Hepatic stellate cell (primary cell): ENCODE results near the gene GRK5.
A peak's percentile ranks its signal among the peaks of the same experiment; 100 is the strongest.
"Not testable (repeated sequence)": the region's sequence is repeated elsewhere in the genome, so short reads cannot be mapped to it uniquely, and the experiment has no call there.

Experiments
- DNase-seq: peaks from one replicate; pipeline ENCODE4 v3.0.0; 2011; ENCODE audit warnings: low spot score

The GRK5 gene

DNA sequence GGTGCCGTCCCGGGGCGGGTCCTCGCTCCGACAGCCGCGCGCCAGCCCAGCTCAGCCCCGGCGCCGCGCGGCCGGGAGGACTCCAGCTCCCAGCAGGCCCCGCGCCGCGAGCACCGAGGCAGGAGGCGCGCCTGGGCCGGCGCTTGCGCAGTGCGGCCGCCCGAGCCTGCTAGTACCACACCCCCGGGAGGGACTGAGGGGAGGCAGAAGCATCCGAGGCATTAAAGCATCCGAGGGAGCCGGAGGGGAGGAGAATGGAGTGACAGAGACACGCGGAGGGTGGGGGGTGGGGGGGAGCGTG lies at the start of gene GRK5:
GRK5 (plus strand) TSS at position 206 of the 301 bp plus-strand sequence. CDS start 347 bp downstream, outside the sequence.
- peak; percentile 98 for DNase-seq

DNA sequence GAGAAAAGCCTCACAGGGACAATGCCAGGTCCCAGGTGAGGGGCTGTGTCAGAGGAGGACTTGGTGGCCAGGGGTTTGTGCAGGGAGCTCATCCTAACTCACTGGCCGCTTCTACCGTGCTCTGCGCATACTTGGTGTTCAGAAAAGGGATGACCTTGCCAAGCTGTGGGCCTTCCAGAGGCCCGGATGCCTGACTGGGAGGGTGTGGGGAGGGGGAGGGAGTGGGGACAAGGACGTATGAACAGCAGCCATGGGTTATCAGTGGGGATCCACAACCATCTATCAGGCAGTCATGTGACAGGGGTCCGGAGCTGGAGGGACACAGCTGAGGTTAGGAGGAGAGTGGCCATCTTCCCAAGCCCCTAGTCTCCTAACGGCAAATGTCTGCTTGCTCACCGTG lies 48.0 kb upstream of the GRK5 start:
- DNase-seq = no peak

DNA sequence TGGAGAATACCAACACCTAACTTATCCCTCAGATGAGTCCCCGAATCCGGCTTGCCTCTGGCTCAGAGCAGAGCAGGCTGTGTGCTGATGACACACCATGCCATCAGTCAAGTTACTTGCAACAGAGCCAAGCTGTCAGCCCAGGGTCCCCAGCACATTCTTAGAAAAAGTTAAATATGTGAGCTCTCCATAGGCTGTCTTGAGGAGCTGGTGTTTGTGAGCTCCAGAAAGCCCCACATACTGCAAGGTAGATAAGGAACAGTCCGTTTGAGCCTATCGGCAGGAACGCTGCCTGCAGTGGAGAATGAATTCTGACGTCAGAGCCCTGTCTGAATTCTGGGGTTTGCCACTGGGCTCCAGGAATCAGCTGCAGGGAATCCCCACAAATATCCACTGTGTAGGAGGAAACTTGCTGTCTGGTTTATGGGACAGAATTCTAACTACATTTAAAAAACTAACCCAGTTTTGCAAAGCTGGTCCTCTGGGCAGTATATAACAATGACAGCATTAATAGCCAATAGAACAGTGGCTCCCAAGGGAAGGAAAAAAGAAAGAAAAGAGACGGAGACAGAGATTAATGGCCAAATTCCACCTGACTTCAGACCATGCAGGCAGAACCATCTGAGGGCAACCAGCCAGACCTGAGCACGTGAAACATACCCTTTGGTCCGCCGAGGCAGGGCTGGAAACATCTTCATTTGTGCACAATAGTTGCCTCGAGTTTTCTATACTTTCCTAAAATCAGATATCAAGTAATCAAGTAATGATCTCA lies 45.5 kb upstream of the GRK5 start:
- peak; percentile 41 for DNase-seq

DNA sequence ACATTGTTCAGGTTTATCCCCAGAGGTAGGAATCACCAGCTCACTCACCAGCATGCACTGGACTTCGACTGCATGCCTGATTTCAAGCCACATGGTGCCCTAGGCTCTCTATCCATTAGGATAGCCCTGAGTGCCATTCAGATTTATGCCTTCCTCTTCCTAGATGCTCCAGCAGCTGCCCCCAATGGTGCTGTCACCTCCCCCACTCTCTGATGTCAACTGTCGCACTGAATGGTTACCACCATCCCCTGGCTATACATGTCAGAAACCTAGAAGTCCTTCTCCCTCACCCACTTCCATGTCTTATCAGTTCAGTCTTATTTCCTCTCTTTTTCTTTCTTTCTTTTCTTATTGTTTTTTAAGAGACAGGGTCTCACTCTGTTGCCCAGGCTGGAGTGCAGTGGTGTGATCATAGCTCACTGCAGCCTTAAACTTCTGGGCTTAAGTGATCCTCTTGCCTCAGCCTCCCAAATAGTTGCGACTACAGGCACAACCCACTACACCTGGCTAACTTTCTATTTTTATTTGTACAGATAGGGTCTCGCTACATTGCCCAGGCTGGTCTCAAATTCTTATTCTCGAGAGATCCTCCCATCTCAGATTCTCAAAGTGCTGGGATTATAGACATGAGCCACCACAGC lies 44.8 kb upstream of the GRK5 start:
- no peak for DNase-seq

DNA sequence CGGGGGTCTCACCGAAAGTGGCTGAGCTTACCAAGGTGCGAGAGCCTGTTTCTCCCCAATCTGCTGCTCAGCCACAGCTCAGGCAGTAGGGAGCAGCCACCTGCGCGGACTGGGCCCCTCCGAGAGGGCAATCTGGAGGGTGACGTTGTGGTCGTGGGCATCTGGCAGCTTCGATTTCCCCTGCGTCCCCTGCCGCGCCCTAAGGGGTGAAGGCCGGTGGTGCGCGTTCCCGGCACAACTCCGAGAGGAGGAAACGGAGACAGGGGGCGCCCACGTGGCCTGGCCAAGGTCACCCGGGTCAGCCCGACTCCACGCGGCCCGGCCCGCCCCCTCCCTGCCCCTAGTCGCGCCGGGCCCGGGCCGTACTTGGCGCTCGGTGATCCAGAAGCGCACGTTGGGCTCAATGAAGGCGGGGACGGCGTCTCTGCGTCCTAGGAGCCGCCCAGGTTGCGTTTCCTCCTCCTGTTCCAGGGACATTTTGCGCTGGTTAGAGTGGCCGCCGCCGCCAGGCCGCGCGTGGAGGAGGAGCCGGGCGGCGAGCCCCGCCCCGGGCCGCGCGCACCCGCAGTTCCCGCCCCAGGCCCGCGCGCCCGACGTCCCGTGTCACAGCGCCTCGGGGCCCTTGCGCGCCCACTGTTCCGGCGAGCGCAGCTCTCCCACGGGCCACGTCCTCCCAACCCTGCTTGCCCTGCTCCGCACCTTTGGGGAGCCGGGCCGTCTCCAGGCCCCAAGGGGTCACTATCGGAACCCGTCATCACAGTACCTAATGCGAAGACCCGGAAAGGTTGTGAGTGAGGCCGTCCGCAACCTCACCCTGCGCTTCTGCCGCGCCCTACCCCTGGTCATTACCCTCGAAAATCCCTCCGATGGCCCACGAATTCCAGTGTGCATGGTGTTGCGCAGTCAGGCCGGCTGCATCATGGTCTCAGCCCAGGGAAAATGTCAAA lies 41.9 kb upstream of the GRK5 start, which contains the start of gene SFXN4:
SFXN4 (minus strand) TSS at position 544 of the 947 bp plus-strand sequence; CDS start at position 477, 67 bp downstream.
- DNase-seq = peak; percentile 72

DNA sequence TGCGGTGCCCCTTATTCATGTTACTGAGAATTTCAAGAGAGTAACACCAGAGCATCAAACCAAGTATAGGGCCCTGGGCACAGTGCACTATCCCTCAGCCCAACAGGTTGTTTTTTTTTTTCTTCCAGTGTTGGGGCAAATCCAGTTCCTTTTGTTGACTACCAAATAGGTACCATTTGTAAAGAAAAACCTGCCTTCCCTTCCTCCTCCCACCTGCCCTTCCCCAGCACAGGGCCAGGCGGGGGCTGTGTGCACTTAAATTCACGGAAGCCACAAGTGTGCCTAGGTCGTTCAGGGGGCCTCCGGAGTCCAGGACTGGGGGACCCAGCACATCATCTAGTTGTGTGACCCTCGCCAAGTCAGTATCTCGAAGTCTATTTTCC lies 41.3 kb upstream of the GRK5 start:
- DNase-seq = no peak

DNA sequence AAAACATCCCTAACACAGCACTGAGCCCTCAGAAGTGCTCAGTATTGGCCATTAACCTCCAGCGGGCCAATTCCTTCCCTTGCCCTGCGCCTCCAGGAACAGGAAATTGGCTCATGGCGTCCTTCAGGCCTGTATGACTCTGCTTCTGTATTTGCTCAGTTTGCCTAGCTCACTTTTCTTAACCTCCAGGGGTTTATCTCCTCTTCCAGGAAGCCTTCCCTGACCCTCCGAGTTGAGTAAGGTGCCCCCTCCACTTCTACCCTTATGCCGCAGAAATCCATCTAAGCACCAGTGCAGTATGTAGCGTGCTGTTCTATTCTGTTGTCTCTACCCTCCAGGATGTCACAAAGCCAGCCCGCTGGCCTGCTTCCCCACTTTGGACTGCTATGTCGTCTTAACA lies 40.8 kb upstream of the GRK5 start:
- DNase-seq = no peak

DNA sequence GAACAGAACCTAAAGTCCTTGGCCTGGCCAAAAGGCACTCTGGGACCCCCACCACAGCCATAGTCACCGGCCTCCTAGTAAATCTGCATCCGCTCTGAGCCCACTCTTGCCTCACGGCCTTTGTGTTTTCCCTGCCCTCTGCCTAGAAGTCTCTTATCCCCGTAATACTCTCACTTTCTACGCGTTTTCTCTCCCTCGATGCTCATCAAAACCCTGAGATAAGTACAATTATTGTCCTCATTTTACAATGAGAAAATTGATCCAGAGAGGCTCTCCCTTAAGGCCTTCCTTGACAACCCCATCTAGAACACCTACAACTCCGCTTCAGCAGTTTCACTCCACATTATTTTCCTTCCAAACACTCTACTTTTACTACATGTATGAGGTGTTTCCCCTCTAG lies 40.3 kb upstream of the GRK5 start:
- no peak for DNase-seq

DNA sequence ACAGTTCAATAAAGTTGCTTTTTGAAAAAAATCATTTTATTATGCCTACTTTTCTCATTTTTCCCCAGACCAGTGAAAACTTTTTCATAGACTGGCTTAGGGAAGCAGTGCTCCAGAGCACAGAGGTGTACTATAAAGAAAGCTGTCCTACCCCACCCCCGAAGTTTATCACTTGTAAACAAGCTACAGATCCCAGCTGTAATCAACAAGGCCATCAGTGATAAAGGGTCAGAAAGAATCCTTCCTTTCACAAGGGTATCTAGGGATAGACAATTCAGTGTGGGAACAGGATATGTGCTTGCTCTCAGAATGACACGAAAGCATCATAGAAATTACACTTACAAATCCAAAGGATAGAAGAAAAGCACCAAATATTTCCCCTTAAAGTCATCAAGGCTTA lies 33.3 kb upstream of the GRK5 start:
- DNase-seq = no peak

DNA sequence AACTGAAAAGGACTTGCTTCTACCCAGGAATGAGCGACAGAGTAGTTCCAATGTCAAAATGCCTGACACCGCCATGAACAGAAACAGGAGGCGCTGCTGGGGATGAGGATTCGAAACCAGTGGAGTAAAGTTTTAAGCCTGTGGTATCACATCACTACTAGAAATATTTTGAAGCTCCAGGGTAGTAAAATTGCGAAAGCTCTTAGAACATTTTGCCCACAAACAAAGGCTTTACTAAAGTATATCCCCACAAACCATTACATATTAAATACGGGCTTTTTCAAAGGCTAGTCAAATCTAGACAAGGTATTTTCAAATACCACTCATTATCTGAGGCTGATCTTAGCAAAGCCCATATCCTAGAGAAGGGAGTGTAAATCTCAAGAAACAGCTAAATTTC lies 31.2 kb upstream of the GRK5 start:
- no peak for DNase-seq

DNA sequence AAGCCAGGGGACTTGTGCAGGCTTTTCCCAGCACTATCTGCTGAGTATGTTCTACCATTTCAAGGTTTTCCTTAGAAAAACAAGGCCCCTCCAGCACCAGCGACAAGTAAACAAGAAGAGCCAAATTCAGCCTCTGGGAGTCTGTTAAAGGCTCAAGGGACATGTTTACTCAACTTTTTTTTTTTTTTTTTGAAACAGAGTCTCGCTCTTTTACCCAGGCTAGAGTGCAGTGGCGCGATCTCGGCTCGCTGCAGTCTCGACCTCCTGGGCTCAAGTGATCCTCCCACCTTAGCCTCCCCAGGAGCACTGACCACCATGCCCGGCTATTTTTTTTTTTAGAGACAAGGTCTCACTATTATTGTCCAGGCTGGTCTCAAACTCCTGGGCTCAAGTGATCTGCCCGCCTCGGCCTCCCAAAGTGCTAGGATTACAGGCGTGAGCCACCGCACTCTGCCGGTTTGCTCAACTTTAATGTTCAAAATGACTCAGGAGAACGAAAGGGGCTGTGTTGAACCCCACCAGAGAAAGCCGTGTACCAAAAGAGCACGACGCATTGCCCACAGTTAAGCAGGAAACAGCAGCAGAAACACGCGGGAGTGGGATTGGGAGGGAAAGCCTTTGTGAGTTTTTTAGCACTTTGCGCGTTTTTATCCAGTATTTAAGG lies 29.5 kb upstream of the GRK5 start:
- no peak for DNase-seq

DNA sequence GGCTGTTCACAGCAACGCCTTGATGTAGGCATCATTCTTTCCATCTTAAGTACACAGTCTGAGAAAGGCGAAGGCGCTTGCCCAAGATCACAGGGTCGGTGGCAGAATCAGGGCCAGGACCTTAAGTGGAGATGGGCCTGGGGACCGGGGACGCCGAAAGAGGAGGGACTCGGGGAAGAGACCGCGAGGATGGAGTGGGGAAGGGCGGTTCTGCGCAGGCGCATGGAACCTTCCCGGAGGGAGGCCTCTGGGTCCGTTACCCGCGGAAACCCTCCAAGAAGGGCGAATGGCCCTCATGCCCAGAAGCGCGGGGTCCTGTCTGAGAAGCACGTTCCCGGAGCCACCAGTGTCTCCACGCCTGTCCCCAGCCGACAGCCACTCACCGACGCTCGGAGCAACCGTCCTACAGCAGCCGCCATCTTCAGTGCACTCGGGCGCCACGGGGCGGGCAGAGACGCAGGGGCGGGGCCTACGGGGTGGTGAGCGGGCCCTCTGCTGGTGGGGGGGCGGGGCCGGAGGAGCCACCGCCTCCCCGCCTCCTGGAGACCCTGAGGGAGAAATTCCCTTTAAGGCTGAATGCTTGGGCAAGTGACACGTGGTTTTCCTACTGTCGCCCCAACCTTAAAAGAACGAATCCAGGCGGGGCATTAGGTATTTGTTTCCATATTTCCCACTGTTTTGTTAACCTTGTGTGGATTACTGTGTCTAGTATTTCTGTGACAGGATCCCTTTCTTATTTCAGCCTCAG lies 28.8 kb upstream of the GRK5 start, which contains the start of gene PRDX3:
PRDX3 (minus strand) TSS at position 441 of the 748 bp plus-strand sequence; CDS start at position 419, 22 bp downstream.
- peak; percentile 87 for DNase-seq

DNA sequence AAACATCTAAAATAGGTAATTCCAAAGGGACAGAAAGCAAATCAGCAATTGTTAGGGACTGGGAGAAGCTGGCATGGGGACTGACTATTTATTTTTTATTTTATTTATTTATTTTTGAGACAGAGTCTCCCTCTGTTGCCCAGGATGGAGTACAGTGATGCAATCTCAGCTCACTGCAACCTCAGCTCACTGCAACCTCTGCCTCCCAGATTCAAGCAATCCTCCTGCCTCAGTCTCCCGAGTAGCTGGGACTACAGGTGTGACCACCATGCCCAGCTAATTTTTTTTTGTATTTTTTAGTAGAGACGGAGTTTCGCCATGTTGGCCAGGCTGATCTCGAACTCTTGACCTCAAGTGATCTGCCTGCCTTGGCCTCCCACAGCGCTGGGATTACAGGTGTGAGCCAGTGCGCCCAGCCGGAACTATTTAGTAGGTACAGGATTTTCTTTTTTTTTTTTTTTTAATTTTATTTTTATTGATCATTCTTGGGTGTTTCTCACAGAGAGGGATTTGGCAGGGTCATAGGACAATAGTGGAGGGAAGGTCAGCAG lies 26.4 kb upstream of the GRK5 start:
- DNase-seq = not testable (repeated sequence)

DNA sequence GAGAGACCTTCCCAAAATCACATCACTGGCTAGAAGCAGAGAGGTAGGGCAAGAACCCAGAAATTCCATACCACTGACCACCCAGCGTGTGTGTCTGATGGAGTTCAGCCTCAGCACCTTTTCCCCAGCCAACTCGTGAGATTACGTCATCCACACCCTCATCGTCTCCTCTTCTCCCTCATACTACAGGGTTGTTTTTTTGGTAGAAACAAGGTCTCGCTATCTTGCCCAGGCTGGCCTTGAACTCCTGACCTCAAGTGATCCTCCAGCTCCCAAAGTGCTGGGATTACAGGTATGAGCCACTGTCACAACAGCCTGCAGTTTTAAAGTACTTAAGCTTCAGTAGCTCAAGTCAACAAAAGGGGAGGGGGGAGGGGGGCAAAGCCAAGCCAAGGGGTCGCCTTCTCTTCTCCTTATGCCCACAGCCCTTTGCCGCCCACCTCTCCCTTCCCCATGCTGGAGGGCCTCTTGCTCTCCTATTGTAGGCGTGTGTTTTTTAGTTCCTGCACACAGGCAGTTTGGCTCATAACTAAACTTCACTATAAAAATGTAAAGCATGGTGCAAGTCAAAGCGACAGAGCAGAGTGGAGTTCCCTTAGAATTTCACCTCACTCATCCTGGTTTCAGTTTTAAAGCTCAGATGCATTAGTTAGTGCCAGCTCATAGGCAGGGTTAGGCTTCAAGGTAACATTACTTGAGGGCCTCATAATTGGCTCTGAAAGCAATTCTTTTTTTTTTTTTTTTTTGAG lies 23.5 kb upstream of the GRK5 start:
- DNase-seq = no peak

DNA sequence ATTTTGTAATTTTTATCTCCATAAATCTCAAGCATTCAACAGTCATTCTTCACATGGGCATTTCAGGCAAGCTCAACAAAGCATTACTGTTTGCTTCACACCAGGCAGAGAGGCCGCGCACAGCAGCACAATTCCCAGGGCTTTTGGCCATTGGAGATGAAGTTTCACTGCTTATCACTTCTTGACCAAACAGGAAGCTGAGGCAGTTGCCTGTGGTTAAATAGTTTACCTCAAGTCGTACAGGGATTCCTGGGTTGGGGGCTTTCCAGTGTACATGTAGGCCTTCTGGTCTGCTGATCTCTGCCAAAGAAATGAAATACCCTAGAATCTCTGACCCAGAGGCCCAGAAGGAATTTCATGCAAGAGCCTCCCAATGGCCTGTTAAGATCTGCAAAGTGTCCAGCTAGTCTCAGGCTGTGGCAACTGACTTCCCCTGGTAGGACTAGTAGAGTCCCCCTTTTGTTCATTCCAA lies 17.5 kb upstream of the GRK5 start:
- no peak for DNase-seq

DNA sequence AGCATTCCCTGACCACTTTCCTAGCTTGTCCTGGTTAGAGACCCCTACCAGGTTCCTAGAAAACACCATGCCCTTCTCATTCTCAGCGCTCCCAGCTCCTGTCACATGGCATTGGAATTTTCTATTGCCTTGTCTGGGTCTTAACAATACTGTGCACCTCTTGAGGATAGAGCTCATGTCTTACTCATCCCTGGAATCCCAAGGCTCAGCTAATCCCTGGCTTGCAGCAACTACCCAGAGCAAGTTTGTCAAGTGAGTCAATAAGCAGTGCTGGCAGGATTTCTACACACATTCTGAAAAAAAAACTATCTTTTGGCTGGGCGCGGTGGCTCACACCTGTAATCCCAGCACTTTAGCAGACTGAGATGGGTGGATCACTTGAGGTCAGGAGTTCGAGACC lies 17.0 kb upstream of the GRK5 start:
- DNase-seq = peak; percentile 87

DNA sequence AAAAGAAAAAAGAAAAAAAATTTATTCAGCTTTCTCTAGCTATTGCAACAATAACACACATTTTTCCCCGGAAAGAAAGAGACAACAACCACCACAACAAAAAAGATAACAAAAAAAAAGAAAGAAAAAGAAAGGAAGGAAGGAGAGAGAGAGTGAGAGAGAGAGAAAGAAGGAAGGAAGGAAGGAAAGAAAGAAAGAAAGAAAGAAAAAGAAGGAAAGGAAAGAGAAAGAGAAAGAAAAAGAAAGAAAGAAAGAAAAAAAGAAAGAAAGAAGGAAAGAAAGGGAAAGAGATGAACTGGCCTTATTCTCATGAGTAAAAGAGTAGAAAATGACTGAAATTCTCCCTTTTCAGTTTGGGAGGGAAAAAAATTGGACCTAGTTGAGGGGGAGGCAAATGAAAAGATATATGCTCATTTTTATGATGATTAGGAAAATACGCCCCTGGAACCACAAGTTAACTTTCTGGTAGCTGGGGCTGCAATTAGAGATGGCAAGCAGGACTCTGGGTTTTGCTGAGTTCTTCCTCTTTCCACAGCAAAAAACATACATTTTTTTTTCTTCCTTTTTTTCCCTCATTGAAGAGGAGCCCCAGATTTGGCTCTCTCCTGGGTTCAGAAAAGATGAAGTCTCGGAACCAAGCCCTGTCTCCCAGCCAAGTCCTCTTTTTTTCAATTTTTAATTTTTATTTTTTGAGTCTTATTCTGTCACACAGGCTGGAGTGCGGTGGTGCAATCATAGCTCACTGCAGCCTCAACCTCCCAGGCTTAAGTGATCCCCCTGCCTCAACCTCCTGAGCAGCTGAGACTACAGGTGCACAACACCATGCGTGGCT lies 16.2 kb upstream of the GRK5 start:
- DNase-seq = no peak

DNA sequence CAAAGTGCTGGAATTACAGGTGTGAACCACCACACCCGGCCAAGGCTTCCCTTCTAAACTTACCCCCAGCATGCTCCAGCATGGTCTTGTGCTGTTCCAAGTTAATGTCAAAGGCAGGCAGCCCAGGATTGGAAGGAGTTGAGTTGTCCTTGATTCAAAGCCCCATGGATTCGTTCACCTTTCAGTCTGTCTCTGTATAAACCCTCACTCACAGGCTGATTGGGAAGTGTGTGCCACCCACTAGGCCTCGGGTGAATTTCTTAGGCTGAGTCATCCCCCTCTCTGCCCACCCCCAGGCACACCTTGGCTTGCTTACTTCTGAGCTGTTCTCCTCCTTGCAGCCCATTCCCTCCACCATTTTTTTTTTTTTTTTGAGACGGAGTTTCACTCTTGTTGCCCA lies 15.5 kb upstream of the GRK5 start:
- no peak for DNase-seq

DNA sequence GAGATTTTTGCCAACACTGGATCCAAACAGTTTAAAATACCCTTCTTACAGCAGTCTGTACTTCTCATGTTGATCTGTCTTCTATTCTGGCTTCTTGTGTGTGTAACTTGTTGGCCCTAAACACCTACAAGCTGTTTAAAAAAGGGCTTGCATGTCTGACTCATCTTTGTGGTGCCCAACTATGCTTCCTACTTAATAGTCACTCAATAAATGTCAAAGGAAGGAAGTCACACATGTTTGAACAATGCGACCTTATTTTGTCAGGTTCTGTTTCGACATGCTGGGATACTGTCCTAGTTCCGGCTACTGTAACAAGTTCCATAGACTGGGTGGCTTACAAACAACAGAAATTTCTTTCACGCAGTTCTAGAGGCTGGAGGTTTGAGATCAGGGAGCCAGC lies 9.4 kb upstream of the GRK5 start:
- DNase-seq = no peak
